Osteocyte (in vitro differentiated cells): ENCODE measurements around the gene SMS. TPM values are rescaled to one million over a fixed set of nuclear protein-coding genes. Genes with fewer than 3 reads are reported as not detected.

Experiments
- DNase-seq: peaks from one replicate; pipeline ENCODE4 v3.0.0; 2021; ENCODE audit warnings: mixed read lengths; ENCODE audit not compliant: unreplicated experiment; ENCODE audit errors: extremely low spot score
- H3K27ac Mint-ChIP-seq: one replicate; pipeline ENCODE4 v1.8.0; 2021; ENCODE audit warnings: mild to moderate bottlenecking, mixed read lengths; ENCODE audit not compliant: unreplicated experiment
- H3K27me3 Mint-ChIP-seq: one replicate; pipeline ENCODE4 v1.8.0; 2021; ENCODE audit warnings: mixed read lengths; ENCODE audit not compliant: unreplicated experiment
- H3K36me3 Mint-ChIP-seq: one replicate; pipeline ENCODE4 v1.8.0; 2021; ENCODE audit warnings: mixed read lengths; ENCODE audit not compliant: unreplicated experiment
- H3K4me1 Mint-ChIP-seq: one replicate; pipeline ENCODE4 v1.8.0; 2021; ENCODE audit warnings: mixed read lengths; ENCODE audit not compliant: unreplicated experiment
- H3K4me3 Mint-ChIP-seq: one replicate; pipeline ENCODE4 v1.8.0; 2021; ENCODE audit warnings: mild to moderate bottlenecking, moderate library complexity, mixed read lengths; ENCODE audit not compliant: unreplicated experiment
- H3K9me3 Mint-ChIP-seq: one replicate; pipeline ENCODE4 v1.8.0; 2021; ENCODE audit warnings: mixed read lengths; ENCODE audit not compliant: unreplicated experiment
- CTCF ChIP-seq: fragments of 200-600 bp; sonication (generic); IDR thresholded peaks from 2 replicates; pipeline ENCODE4 v1.5.0; 2021; ENCODE audit warnings: antibody characterized with exemption, mild to moderate bottlenecking, moderate library complexity
- total RNA-seq: library from RNA; stranded (reverse); gene quantifications from 2 replicates; pipeline ENCODE4 v1.2.1, GENCODE V29; 2021

SMS gene
- total RNA-seq, 1 donor from 2014 or later = 91.4 TPM

GRCh38 chrX:22039541-22039940 lies 99.0 kb downstream of the SMS start:
- H3K4me3 Mint-ChIP-seq = no peak overlapping the region
- H3K4me1 Mint-ChIP-seq = peaks cover 11% of the 10 kb centered on the region
- no peak for TF ChIP-seq CTCF
- no peaks in the 10 kb centered on the region for H3K9me3 Mint-ChIP-seq
- DNase-seq = no peak
- H3K27me3 Mint-ChIP-seq = no peaks in the 10 kb centered on the region
- no peaks in the 10 kb centered on the region for H3K36me3 Mint-ChIP-seq
- no peak overlapping the region for H3K27ac Mint-ChIP-seq

GRCh38 chrX:22040184-22040583 lies 99.7 kb downstream of the SMS start:
- no peaks in the 10 kb centered on the region for H3K27me3 Mint-ChIP-seq
- no peak for DNase-seq
- peaks cover 11% of the 10 kb centered on the region for H3K4me1 Mint-ChIP-seq
- no peak overlapping the region for H3K27ac Mint-ChIP-seq
- no peak for TF ChIP-seq CTCF
- no peaks in the 10 kb centered on the region for H3K36me3 Mint-ChIP-seq
- H3K4me3 Mint-ChIP-seq = no peak overlapping the region
- no peaks in the 10 kb centered on the region for H3K9me3 Mint-ChIP-seq

- Mint-ChIP-seq H3K4me1 (peaks cover 11% of the 10 kb centered on the region), H3K9me3 (no peaks in the 10 kb centered on the region), H3K4me3 (no peak overlapping the region), H3K27ac (no peak overlapping the region), H3K36me3 (no peaks in the 10 kb centered on the region), H3K27me3 (no peaks in the 10 kb centered on the region)
- no peak for DNase-seq
- TF ChIP-seq CTCF = no peak
These were observed 101.5 kb downstream of the SMS start for GRCh38 chrX:22041907-22042530.

GRCh38 chrX:22043872-22044271 lies 103.4 kb downstream of the SMS start:
- DNase-seq = no peak
- no peaks in the 10 kb centered on the region for H3K36me3 Mint-ChIP-seq
- no peak overlapping the region for H3K27ac Mint-ChIP-seq
- no peak for TF ChIP-seq CTCF
- no peaks in the 10 kb centered on the region for H3K4me1 Mint-ChIP-seq
- no peaks in the 10 kb centered on the region for H3K27me3 Mint-ChIP-seq
- no peaks in the 10 kb centered on the region for H3K9me3 Mint-ChIP-seq
- no peak overlapping the region for H3K4me3 Mint-ChIP-seq

Other genes with a start within 250 kb of the SMS start
- not detected in 2 replicates for gene SMPX, start 182.6 kb upstream of the SMS start, total RNA-seq
- gene MBTPS2, start 101.1 kb upstream of the SMS start, total RNA-seq = 23.7 and 25.1 TPM in 2 replicates
- 4.7 and 5.8 TPM in 2 replicates for gene YY2, start 84.7 kb upstream of the SMS start, total RNA-seq
- gene PHEX, start 91.6 kb downstream of the SMS start, total RNA-seq = 1.4 and 1.6 TPM in 2 replicates